SK-MEL-5 (cell line): ENCODE data around the gene PLCH1. TPM values are rescaled to one million over a fixed set of nuclear protein-coding genes. Genes with fewer than 3 reads are reported as not detected.
A peak's percentile ranks its signal among the peaks of the same experiment; 100 is the strongest.
"Not testable (repeated sequence)": the region's sequence is repeated elsewhere in the genome, so short reads cannot be mapped to it uniquely, and the experiment has no call there.

ENCODE experiments used
- DNase-seq: peaks from one replicate; pipeline ENCODE4 v3.0.0-alpha.2; 2016; ENCODE audit warnings: low read depth, low spot score
- in situ Hi-C: cut with HindIII; loops from 2 replicates; pipeline ENCODE4 v1.10.0; 2016; ENCODE audit warnings: low sequenced_read_pairs, high pct_unique_total_duplicates, low pct_unique_long_range_greater_than_20kb
- total RNA-seq: library from RNA; depleted of rRNA; stranded (reverse); fragments of >200 nt; shearing (Covaris generic); gene quantifications from 2 replicates; pipeline ENCODE4 v1.2.3, GENCODE V29; 2014

Gene PLCH1
- total RNA-seq, 1 experiment from 2014 or later: 0.26 TPM

- in situ Hi-C loops: no loop called here
- no peak for DNase-seq
Measured at GRCh38 chr3:155404486-155404885, 340.4 kb downstream of the PLCH1 start.

DNA sequence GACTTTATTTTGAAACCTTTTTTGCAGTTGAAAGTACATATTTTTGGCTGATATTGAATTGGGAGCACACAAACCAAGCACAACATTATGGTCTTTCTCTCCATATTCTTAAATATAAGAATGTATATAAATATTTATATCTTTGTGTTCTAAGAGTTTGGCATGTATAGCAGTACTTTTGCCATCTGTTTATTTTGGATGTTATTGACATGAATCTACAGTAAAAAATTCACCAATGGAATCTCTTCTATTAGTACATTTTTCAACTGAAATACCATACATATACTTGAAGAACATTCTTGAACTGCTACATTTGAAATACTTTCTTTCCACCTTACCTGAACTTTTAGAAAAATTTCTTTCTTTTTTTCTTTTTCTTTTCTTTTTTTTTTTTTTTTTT, 342.2 kb downstream of the PLCH1 start:
- in situ Hi-C loops: no loop called here
- no peak for DNase-seq

GRCh38 chr3:155398046-155398445, 346.8 kb downstream of the PLCH1 start:
- DNase-seq: no peak
- in situ Hi-C loops: no loop called here

- in situ Hi-C loops, DNase-seq: not testable (repeated sequence)
Measured at GRCh38 chr3:155394896-155395295, 350.0 kb downstream of the PLCH1 start.

DNA sequence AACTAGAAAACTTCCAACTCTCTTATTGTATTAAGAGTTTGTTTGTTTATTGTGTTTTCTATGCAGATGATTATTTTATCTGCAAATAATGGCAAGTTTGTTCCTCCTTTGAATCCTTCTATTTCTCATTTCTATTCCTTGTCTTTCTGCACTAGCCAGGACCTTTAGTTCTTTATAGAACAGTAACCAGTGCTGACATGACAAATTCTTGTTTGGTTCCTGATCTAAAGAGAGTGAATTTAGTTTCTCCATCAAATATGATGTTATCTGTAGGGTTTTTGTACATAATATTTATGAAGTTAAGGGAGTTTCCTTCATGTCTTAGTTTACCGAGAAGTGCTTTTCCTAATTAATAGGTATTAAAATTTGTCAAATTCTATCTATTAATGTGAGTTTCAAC, 350.6 kb downstream of the PLCH1 start:
- DNase-seq: no peak
- in situ Hi-C loops: no loop called here

DNA sequence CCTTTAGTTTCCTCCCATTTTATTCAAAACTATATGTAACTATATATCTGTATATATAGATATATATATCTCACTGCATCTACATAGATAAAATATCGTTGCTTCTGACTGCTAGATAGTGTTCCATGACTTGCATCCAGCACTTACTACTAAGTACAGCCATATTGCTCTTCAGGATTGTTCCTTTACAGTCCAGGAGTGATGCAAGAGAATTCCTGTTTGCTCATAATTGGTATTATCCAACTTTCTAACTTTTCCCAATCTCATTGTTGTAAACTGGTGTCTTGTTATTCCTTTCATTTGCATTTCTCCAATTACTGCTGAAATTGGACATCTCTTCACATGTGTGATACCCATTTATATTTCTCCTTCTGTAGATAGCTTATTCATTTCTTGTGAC, 351.6 kb downstream of the PLCH1 start:
- DNase-seq: no peak

DNA sequence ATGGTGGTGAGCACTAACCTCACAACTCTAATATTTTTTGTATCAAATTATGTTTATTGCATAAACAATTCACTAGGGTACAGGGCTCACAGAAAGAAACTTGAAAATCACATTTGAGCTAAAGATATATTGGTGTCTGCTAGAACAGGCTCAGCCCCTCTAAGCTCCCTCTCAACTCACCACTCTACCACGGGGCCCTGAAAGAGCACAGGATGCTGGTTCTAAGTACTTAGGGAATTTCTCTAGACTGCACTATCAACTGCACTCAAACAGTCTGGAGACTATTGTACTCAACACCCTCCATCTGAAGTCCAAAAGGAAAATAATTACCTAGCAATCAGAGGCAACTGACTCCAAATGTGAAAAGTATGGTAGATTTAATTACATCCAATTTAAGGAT, 352.7 kb downstream of the PLCH1 start:
- in situ Hi-C loops: no loop called here
- DNase-seq: no peak

More for the DNA sequence above, 351.6 kb downstream of the PLCH1 start:
- in situ Hi-C loops: no loop called here

DNA sequence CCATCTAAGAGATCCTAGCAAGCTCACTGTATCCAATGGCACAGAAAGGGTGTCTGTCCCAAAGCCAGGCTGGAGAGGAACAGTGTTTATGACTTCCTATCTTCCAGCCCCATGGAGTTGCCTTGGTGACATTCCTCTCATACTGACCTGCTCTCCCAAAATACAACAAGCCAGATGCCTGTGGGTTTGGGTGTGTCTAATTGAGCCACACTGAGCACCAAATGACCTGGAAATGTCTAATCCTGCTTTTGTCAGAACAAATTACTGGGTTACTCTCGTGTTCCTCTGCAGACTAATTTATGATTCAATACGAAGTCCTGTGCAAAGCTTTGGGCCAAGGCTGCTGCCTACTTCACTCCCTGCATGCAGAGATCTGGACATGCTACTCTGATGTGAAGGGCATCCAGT, 353.3 kb downstream of the PLCH1 start:
- DNase-seq: no peak
- in situ Hi-C loops: no loop called here

DNA sequence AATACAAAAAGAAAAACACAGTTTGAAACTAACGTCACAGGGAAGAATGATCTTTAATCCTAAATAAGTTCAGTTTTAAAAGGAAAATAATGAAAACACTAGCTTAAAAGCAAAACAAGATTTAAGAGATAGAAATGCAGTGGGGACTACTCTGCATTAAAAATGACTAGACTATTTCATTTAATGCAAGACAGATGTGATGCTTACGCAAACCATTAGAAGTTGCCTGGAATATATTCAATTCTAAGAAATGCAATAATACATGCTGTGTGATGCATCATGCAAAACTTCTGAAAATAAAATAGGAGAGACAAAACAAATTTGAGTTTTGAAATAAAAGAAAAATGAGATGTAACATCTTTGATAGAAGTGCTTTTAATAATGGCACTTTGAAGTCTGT, 353.8 kb downstream of the PLCH1 start:
- DNase-seq: no peak
- in situ Hi-C loops: no loop called here

DNA sequence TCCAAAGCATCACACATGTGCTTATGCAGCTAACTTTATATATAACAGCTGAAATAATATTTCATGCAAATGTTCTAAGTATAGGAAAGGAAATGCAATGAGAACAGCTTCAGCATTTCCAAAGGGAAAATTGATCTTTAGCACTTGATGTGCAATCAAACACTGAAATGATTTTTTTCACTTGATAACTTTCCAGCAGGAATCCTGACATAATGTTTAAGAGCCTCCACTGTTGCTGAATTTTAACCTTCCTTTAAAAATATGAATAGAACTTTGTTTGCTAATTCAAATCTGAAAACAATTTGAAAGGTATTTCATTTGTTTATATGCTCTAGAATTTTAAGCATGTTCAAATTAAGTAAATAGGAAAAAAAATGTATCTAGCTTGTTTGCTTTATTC, 354.5 kb downstream of the PLCH1 start:
- DNase-seq: no peak
- in situ Hi-C loops: no loop called here

GRCh38 chr3:155388417-155388816, 356.5 kb downstream of the PLCH1 start:
- in situ Hi-C loops: no loop called here

DNA sequence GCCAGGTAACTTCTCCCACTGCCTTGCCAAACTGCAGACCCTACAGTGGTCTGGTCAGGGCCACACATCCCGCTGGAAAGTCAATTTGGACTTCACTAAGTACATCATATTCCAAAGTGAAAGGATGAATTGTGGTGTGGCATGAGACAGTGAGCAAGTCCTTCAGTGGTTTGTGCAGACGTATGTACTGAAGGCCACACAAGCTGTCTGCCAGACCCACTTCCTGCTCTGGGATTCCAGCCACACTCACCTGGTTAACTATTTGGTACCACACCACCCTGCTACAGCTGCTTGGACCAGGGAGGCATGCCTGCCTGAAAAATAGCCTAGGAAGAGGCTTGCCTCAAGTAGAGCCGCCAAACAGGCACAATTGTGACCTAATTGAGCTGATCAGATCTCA, 357.3 kb downstream of the PLCH1 start:
- in situ Hi-C loops: no loop called here
- DNase-seq: peak; percentile 15

More at GRCh38 chr3:155388417-155388816, 356.5 kb downstream of the PLCH1 start:
- no peak for DNase-seq

DNA sequence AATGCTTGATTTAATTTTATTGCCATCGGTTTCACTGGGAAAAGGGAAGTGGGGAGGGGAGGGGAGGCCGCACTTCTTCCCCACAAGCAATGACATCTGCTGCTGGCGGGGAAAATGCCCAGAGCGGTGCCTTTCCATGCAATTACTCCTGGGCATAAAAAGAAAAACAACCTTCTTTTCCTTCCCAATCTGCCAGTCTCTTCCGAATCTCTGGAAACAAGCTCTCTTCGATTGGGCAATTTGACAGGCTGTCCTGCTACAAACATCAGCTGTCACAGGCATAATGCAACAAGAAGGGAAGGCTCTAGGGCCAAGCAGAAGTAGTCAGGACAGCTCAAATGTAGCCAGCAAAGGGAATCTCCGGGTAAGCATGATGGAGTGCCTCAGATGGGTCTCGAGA, 358.0 kb downstream of the PLCH1 start:
- no peak for DNase-seq
- in situ Hi-C loops: no loop called here

DNA sequence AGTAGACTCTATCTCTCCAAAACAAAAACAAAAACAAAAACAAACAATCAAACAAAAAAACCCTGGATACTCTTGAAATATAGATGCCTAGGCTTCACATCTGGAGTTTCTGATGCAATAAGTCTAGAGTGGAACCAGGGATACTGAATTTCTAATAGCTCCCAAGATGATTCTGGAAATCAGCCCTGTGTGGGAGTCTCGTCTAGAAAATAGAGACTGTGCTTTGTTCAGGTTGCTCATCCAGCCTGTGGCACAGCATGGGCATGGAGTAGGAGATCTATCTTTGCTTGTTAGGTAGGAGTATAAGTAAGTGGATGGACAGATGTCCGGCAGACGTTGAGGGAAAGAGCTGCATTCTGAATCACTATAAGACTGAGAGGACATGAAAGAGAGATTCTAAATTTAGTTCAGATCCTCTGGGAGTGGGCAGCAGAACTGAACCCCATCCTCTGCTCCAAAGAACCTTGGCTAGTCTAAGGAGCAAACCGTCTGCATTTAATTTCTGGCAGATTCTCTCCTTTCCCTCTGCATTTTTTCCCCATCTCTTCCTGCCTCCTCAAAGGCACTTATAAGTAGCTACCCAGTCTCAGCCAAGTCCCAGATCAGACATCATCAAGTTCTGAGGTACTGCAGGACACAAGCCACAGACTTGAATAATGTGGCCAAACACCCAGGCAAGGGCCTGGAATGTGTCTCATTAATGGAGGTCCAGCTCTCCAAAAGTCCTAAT, 358.8 kb downstream of the PLCH1 start:
- DNase-seq: no peak
- in situ Hi-C loops: no loop called here

GRCh38 chr3:155382396-155383042, 362.4 kb downstream of the PLCH1 start:
- in situ Hi-C loops: no loop called here

GRCh38 chr3:155377847-155378246, 367.0 kb downstream of the PLCH1 start:
- DNase-seq: no peak
- in situ Hi-C loops: no loop called here

More at GRCh38 chr3:155382396-155383042, 362.4 kb downstream of the PLCH1 start:
- DNase-seq: peak; percentile 84

DNA sequence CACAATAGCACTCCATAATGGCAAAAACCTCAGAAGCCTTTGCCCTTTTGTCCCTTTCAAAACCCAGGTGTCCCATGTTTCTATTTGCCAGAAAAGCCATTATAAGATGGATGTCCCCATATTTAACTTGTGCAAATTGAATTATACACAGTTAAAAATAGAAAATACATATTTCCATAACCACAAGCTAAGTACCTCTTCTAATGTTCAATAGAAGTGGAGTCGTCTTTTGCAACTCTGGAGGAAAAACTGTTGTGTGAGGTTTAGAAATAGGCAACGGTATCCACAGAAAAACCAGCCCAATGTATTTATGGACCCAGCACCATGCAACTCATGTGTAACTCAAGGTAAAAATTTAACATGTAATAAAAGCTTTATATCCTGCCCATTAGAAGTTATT, 367.8 kb downstream of the PLCH1 start:
- in situ Hi-C loops: no loop called here
- DNase-seq: no peak

DNA sequence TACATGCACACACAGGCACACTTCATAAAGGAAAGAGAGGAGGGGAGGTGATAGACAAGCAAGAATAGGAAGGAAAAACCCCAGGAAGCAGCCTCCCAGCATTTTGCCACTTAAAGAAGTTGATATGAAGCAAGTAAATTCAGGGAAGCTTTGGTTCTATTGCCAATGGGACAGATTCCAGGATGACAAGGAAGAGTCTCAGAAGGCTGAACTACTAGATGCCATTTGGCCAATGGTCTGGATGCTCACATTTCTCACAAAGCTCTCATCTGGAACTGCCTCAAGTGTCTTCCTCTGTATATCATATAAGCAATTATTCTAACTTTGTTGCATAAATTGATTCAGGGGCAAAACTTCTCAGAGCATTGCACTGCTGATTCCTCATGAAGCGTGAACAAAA, 372.6 kb downstream of the PLCH1 start:
- DNase-seq: no peak
- in situ Hi-C loops: no loop called here

GRCh38 chr3:155370764-155371503, 373.9 kb downstream of the PLCH1 start:
- no peak for DNase-seq
- in situ Hi-C loops: no loop called here
